Measurements from ENCODE around the gene ELP2. TPM values are rescaled to one million over a fixed set of nuclear protein-coding genes. Genes with fewer than 3 reads are reported as not detected.

ELP2 gene
- total RNA-seq, 1 donor from 2014 or later: 62.2 TPM

GRCh38 chr18:36099311-36099710 lies 30.4 kb upstream of the ELP2 start:
- Histone ChIP-seq H3K27ac (no peak overlapping the region), H3K9me3 (peaks cover 5% of the 10 kb centered on the region), H3K4me3 (no peak overlapping the region), H3K27me3 (ENCODE audit: low read depth) (no peaks in the 10 kb centered on the region), H3K36me3 (no peaks in the 10 kb centered on the region), H3K4me1 (no peaks in the 10 kb centered on the region)
- no peak for TF ChIP-seq CTCF (IDR thresholded peaks at IDR 0.05)
- DNase-seq: no peak
- intact Hi-C loops (cut with DNase I): loop anchor here (5.0 kb wide), 2 partner anchors 183 to 473 kb away; no protein-coding TSS in a partner anchor
- no peak for ATAC-seq

- peaks cover 5% of the 10 kb centered on the region for H3K9me3 ChIP-seq
- ATAC-seq: no peak
- intact Hi-C loops (cut with DNase I): no loop called here
- no peaks in the 10 kb centered on the region for H3K36me3 ChIP-seq
- DNase-seq: no peak
- H3K4me1 ChIP-seq: no peaks in the 10 kb centered on the region
- TF ChIP-seq CTCF (IDR thresholded peaks at IDR 0.05): no peak
- no peak overlapping the region for H3K4me3 ChIP-seq
- H3K27me3 ChIP-seq (ENCODE audit: low read depth): no peaks in the 10 kb centered on the region
- H3K27ac ChIP-seq: no peak overlapping the region
These were observed 27.8 kb upstream of the ELP2 start for GRCh38 chr18:36101943-36102342.

GRCh38 chr18:36104749-36105148 lies 24.9 kb upstream of the ELP2 start:
- peaks cover 5% of the 10 kb centered on the region for H3K9me3 ChIP-seq
- no peaks in the 10 kb centered on the region for H3K27me3 ChIP-seq (ENCODE audit: low read depth)
- no peaks in the 10 kb centered on the region for H3K4me1 ChIP-seq
- TF ChIP-seq CTCF (IDR thresholded peaks at IDR 0.05): no peak
- peaks cover 8% of the 10 kb centered on the region for H3K36me3 ChIP-seq
- no peak for DNase-seq
- no peak overlapping the region for H3K4me3 ChIP-seq
- no peak overlapping the region for H3K27ac ChIP-seq
- ATAC-seq: no peak
- intact Hi-C loops (cut with DNase I): no loop called here

- Histone ChIP-seq H3K27me3 (ENCODE audit: low read depth) (no peaks in the 10 kb centered on the region), H3K27ac (no peak overlapping the region), H3K36me3 (peaks cover 33% of the 10 kb centered on the region), H3K4me1 (no peaks in the 10 kb centered on the region), H3K9me3 (peaks cover 1% of the 10 kb centered on the region), H3K4me3 (no peak overlapping the region)
- DNase-seq (no peak), ATAC-seq (no peak)
- TF ChIP-seq CTCF (IDR thresholded peaks at IDR 0.05): no peak
- intact Hi-C loops (cut with DNase I): no loop called here
These were observed 22.2 kb upstream of the ELP2 start for GRCh38 chr18:36107477-36107876.

GRCh38 chr18:36108196-36108595 lies 21.5 kb upstream of the ELP2 start:
- no peak overlapping the region for H3K27ac ChIP-seq
- DNase-seq: no peak
- H3K4me3 ChIP-seq: no peak overlapping the region
- H3K9me3 ChIP-seq: no peaks in the 10 kb centered on the region
- TF ChIP-seq CTCF (IDR thresholded peaks at IDR 0.05): no peak
- H3K4me1 ChIP-seq: no peaks in the 10 kb centered on the region
- peaks cover 40% of the 10 kb centered on the region for H3K36me3 ChIP-seq
- ATAC-seq: no peak
- H3K27me3 ChIP-seq (ENCODE audit: low read depth): no peaks in the 10 kb centered on the region
- intact Hi-C loops (cut with DNase I): no loop called here

- intact Hi-C loops (cut with DNase I): no loop called here
- no peak for DNase-seq
- TF ChIP-seq CTCF (IDR thresholded peaks at IDR 0.05): no peak
- Histone ChIP-seq H3K27ac (no peak overlapping the region), H3K27me3 (ENCODE audit: low read depth) (no peaks in the 10 kb centered on the region), H3K4me3 (no peak overlapping the region), H3K9me3 (no peaks in the 10 kb centered on the region), H3K36me3 (peaks cover 44% of the 10 kb centered on the region), H3K4me1 (no peaks in the 10 kb centered on the region)
- no peak for ATAC-seq
These were observed 21.1 kb upstream of the ELP2 start for GRCh38 chr18:36108601-36109000.

Data from lower lobe of right lung (tissue), 2 donors.